Uterus (tissue), 2 donors: ENCODE measurements around the gene RNF144B.

Experiments
- CTCF ChIP-seq, 4 experiments: fragments of 200-600 bp in 2 of 4; fragments of 450-650 bp in 2 of 4; sonication (generic) in 2 of 4; IDR thresholded peaks; one replicate each; pipeline ENCODE4 v1.5.1; 2016 to 2019; ENCODE audit warnings: antibody characterized with exemption in 4 of 4, mild to moderate bottlenecking in 2 of 4, moderate library complexity in 1 of 4
- POLR2A ChIP-seq, 2 donors: fragments of 450-650 bp; IDR thresholded peaks; one replicate each; pipeline ENCODE4 v1.6.1; 2016; ENCODE audit warnings: antibody characterized with exemption in 2 of 2, mild to moderate bottlenecking in 1 of 2, moderate library complexity in 1 of 2

GRCh38 chr6:18469536-18469935 is 82.4 kb downstream of the RNF144B start:
- no peak for TF ChIP-seq CTCF (IDR thresholded peaks at IDR 0.05)
- no peak for TF ChIP-seq POLR2A (IDR thresholded peaks at IDR 0.05)
